Activated naive CD4-positive, alpha-beta T cell treated with anti-CD3 and anti-CD28 coated beads, Interleukin-2, amount 10 ng/mL, durations not matched to agents 7 days and 5 days (primary cell): Measurements from ENCODE around the gene SH3BP5.

Source experiments
- CTCF ChIA-PET: fragments of 350-600 bp; sonication (Branson Sonifier 250); formaldehyde crosslinking; loops from one replicate; lab custom pipeline; 2021; ENCODE audit warnings: antibody characterized with exemption; lab: Charles Lee
- DNase-seq: peaks from one replicate; pipeline ENCODE4 v3.0.0-alpha.2; 2020
- H3K27ac Mint-ChIP-seq: one replicate; pipeline ENCODE4 v1.8.0; 2021; ENCODE audit warnings: mild to moderate bottlenecking, moderate library complexity, mixed read lengths
- H3K27me3 Mint-ChIP-seq: one replicate; pipeline ENCODE4 v1.8.0; 2021; ENCODE audit warnings: mild to moderate bottlenecking, mixed read lengths
- H3K36me3 Mint-ChIP-seq: one replicate; pipeline ENCODE4 v1.8.0; 2021; ENCODE audit warnings: mixed read lengths
- H3K4me1 Mint-ChIP-seq: one replicate; pipeline ENCODE4 v1.8.0; 2021; ENCODE audit warnings: mixed read lengths
- H3K4me3 Mint-ChIP-seq: one replicate; pipeline ENCODE4 v1.8.0; 2021; ENCODE audit warnings: mild to moderate bottlenecking, moderate library complexity, mixed read lengths
- H3K9me3 Mint-ChIP-seq: one replicate; pipeline ENCODE4 v1.8.0; 2021; ENCODE audit warnings: mixed read lengths

The SH3BP5 gene

DNA sequence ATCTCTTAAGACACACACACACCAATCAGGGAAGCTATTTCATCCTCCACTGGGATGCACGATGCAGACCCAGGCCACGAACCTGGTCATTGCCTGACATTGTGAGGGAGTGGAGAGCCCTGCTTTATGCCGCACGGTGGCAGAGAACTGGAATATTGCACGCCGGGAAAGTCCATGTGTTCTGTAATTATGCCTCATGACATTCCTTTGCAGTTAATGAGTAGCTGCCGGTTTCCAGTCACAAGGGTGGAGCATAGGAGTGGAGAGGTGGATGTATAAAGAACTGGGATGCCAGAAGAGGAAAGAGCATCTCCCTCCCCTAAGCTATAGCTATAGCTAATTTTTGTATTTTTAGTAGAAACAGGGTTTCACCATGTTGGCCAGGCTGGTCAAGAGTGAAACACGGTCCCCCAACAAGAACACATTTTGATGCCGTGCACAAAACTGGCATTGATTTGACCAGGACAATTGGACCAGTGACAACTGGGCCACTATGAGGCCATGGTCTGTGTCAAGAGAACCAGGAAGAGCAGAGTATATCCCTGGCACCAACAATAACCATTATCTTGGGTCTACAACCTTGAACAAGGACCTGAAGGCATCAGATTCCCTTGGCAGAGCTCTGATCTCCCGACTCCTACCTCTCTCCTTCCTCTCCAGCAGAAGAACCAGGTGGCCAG lies 51.4 kb downstream of the SH3BP5 start:
- CTCF ChIA-PET: interaction anchor here (1.6 to 4.1 kb wide), 2 partner anchors 13 to 97 kb away, joined by 4 to 18 read pairs; no protein-coding TSS in a partner anchor
- Mint-ChIP-seq H3K4me1 (peaks cover 42% of the 10 kb centered on the region), H3K9me3 (no peaks in the 10 kb centered on the region), H3K27me3 (peaks cover 4% of the 10 kb centered on the region), H3K36me3 (peaks cover 29% of the 10 kb centered on the region), H3K27ac (no peak overlapping the region), H3K4me3 (no peak overlapping the region)
- no peak for DNase-seq

DNA sequence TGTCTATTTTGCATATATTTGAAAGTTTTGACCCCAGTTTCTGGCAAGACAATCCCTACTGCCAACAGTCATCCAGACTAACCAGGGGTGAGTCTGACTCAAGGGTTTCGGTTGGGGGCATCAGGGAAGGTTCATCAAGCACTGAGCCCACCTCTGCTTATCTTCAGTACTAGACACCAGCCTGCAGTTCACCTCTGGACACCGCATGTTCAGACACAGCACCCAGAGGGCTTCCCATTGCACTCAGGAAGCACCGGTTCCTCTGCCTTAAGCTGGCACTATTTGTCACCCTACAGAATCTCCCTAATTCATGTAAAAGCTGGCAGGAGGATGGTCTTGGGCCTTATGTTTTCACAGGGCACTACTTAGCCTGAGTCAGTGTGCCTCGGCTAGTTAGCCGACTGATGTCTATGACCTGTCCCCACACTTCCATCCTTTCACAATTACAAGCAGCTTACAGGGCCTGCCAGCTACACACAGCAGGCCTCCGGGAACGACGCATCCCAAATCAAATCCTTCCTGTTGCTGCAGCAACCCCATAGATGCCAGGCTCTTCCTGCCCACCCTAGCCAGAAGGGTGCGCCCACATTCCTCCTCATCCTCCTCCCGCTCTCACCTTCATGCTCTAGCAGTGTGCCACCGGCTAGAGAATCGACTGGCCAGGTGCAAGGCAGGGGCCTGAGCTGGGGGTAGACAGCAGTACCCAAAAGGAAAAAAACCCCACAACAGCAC lies 52.5 kb downstream of the SH3BP5 start:
- H3K27me3 Mint-ChIP-seq: peaks cover 4% of the 10 kb centered on the region
- H3K36me3 Mint-ChIP-seq: peaks cover 28% of the 10 kb centered on the region
- peaks cover 52% of the 10 kb centered on the region for H3K4me1 Mint-ChIP-seq
- H3K9me3 Mint-ChIP-seq: no peaks in the 10 kb centered on the region
- no peak overlapping the region for H3K27ac Mint-ChIP-seq
- no peak overlapping the region for H3K4me3 Mint-ChIP-seq
- CTCF ChIA-PET: interaction anchor here (1.0 to 4.1 kb wide), 3 partner anchors 12 to 98 kb away, joined by 3 to 18 read pairs (median 4); partner anchors contain the start of gene SH3BP5
- DNase-seq: no peak

DNA sequence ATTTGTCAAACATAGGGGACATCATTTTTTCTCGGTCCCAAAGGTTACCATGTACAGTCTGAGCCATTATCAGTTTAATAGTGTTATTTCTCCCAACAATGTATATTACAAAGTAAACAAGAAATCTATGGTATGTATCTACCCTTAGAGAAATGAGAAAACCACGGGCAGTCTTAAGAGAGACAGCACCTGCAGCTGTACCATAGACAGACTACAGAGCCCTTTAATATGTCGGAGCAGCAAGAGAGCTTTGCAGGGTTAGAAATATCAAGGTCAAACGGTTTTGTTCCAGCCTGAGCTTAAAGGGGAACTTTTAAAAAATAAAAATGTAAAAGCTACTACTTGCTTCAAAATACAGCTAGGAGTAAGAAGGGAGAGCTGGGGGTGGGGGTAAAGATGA lies 53.2 kb downstream of the SH3BP5 start:
- H3K4me1 Mint-ChIP-seq: peaks cover 54% of the 10 kb centered on the region
- no peak for DNase-seq
- H3K4me3 Mint-ChIP-seq: no peak overlapping the region
- H3K27ac Mint-ChIP-seq: no peak overlapping the region
- CTCF ChIA-PET: interaction anchor here (0.6 to 4.1 kb wide), 3 partner anchors 11 to 98 kb away, joined by 4 to 18 read pairs (median 4); no protein-coding TSS in a partner anchor
- H3K36me3 Mint-ChIP-seq: peaks cover 28% of the 10 kb centered on the region
- H3K27me3 Mint-ChIP-seq: peaks cover 4% of the 10 kb centered on the region
- no peaks in the 10 kb centered on the region for H3K9me3 Mint-ChIP-seq

DNA sequence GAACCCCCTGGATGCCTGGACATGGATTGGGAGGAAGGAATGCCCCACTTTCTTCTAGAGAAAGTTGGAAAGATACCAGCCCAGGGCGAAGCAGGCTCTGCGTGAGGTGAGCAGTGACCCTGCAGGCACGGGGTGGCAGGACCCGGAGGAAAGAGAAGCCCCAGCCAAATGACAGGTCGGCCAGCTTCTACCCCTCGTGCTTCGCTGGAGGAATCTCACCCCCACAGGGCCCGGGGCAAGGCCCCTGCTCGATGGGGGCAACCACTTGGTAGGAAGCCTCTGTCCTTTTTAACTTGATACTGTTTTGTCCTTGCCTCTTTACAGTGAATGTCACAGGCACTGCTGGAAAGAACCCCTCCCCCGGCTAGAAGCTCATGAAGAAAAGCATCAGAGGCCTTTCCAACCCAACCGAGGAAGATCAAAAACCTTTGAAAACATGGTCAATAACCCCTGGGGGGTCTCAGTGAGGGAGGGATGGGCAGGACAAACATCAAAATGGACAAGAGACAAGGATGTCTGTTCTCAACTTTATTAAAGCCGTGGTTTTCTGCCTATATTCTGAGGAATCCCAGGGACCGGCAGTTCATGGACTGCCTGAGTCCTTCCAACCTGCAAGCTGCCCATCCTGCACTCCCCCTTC lies 54.4 kb downstream of the SH3BP5 start:
- peaks cover 28% of the 10 kb centered on the region for H3K36me3 Mint-ChIP-seq
- no peak overlapping the region for H3K27ac Mint-ChIP-seq

DNA sequence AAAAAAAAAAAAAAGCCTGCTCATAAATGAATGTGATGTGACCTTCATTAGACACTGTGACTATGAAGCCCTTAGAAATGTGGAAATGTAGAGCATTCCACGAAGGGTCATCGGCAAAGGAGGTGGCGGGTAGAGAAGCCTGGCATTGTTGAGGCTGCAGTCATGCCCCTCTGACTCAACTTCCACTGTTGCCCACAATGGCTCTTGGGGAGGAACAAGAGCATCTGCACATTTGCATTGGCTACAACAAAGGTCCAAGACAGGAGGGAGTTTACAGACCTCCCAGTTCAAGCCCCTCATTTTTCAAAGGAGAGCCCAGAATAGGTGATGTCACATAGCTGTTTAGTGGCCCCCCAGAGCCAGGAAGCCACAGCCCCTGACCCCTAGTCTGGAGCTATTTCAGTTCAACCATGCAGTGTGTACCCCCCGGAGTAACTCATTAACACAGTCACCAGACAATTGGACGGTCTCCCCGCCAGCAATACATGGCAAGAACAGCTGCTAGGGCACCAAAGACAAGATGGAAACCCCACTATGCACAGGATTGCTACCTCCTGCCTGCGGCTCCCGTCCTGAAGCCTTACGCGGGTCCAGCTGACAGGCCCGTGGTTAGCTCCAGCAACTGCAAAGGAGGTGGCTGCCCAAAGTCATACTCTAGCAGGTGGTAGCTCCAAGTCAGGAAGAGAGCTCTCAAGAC lies 56.2 kb downstream of the SH3BP5 start:
- DNase-seq: no peak
- Mint-ChIP-seq H3K27me3 (no peaks in the 10 kb centered on the region), H3K36me3 (peaks cover 25% of the 10 kb centered on the region), H3K4me3 (no peak overlapping the region), H3K9me3 (no peaks in the 10 kb centered on the region), H3K4me1 (peaks cover 75% of the 10 kb centered on the region), H3K27ac (peak overlapping the region; percentile 28)
- CTCF ChIA-PET: interaction anchor here (0.7 to 2.3 kb wide), 4 partner anchors 8 to 56 kb away, joined by 3 to 7 read pairs (median 4); partner anchors contain the start of gene SH3BP5

More for the DNA sequence above, 54.4 kb downstream of the SH3BP5 start:
- no peak for DNase-seq
- CTCF ChIA-PET: interaction anchor here (0.9 to 1.4 kb wide), 2 partner anchors 10 to 51 kb away, joined by 3 to 4 read pairs; no protein-coding TSS in a partner anchor
- peaks cover 59% of the 10 kb centered on the region for H3K4me1 Mint-ChIP-seq
- no peaks in the 10 kb centered on the region for H3K9me3 Mint-ChIP-seq
- H3K4me3 Mint-ChIP-seq: no peak overlapping the region
- peaks cover 4% of the 10 kb centered on the region for H3K27me3 Mint-ChIP-seq

DNA sequence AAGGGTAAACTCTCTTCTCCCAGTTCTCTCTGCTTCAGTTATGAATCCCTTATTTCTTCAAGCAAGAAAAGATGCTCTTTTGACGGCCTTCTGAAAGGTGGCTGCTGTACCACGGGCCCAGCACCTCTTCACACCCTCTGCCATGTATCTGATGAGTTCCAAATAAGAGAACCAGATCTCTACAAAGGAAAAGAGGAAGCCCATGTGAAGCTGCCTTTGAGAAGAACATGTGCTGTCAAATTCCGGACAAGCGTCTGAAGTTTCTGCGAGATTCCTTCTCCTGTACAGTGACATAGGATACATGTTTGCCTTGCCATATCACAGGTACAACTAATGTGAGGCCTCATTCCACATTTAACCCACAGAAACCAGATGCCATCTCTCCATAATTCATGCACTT lies 59.2 kb downstream of the SH3BP5 start:
- peak overlapping the region; percentile 29 for H3K27ac Mint-ChIP-seq
- CTCF ChIA-PET: interaction anchor here (1.7 to 10.8 kb wide), 2 partner anchors 26 to 59 kb away, joined by 4 to 182 read pairs; partner anchors contain the start of gene SH3BP5

DNA sequence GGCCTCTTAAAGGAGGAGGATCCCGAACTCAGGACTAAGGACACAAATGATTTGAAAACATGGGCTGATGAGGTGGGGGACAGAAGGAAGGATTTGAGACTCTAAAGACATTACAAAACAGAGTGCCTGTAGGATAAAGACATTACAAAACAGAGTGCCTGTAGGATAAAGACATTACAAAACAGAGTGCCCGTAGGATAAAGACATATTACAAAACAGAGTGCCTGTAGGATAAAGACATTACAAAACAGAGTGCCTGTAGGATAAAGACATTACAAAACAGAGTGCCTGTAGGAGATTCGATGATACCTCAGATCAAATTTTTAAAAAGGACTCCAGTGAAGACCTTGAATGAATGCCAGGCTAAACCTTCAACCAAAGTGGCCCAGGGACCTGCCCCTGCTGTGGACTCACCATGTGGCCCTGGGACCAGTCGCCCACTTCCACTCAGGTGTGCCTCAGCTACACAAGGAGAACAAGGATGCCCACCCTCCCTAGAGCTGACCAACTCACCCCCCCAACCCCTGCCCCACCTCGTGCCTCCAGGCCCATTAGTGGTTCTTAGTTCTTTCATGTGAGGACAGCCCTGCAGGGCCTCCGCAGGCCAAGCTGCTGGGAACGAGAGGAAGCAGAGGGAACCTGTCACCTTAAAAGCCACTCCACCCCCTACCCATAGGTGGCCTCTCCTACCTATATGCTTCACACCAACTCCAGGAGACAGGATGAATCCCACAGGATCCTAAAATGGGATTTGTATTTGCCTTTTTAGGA lies 59.8 kb downstream of the SH3BP5 start:
- CTCF ChIA-PET: interaction anchor here (1.7 to 10.8 kb wide), 2 partner anchors 27 to 59 kb away, joined by 4 to 182 read pairs; partner anchors contain the start of gene SH3BP5
- Mint-ChIP-seq H3K9me3 (no peaks in the 10 kb centered on the region), H3K27me3 (no peaks in the 10 kb centered on the region), H3K4me3 (no peak overlapping the region), H3K4me1 (peaks cover 84% of the 10 kb centered on the region), H3K36me3 (peaks cover 45% of the 10 kb centered on the region), H3K27ac (peak overlapping the region; percentile 87)
- peak; percentile 27 for DNase-seq

More for the DNA sequence above, 59.2 kb downstream of the SH3BP5 start:
- no peak for DNase-seq
- no peaks in the 10 kb centered on the region for H3K27me3 Mint-ChIP-seq
- H3K9me3 Mint-ChIP-seq: no peaks in the 10 kb centered on the region
- H3K4me1 Mint-ChIP-seq: peaks cover 80% of the 10 kb centered on the region
- peaks cover 45% of the 10 kb centered on the region for H3K36me3 Mint-ChIP-seq
- H3K4me3 Mint-ChIP-seq: no peak overlapping the region

DNA sequence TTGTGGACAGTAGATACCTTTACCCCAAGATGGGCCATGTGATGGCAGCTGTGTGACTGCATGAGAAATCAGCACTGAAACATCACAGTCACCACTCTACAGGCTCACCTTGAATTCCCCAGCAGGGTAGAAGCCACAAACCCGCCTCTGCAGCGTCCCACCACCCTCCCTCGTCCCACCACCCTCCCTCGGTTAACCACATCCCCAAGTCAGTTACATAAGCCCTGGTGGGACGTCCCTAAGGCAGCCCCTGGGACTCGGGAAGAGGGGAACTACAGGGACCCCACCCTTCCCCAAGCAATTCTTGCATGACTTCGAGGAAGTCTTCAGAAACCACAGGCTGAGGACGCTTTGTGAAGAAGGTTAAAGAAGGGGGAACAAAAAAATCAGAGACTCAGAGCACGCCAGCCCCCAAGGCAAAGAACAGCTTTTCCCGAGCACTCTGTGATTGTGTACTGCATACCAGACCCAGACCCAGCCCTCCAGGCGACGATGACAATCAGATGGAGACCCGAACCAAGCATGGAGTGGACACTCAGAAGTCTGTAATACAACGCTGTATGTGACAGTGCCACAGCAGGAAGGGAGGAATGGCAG lies 60.5 kb downstream of the SH3BP5 start:
- Mint-ChIP-seq H3K4me3 (peak overlapping the region; percentile 63), H3K27ac (peak overlapping the region; percentile 87), H3K27me3 (no peaks in the 10 kb centered on the region), H3K4me1 (peaks cover 83% of the 10 kb centered on the region), H3K36me3 (peaks cover 45% of the 10 kb centered on the region), H3K9me3 (no peaks in the 10 kb centered on the region)
- peak; percentile 90 for DNase-seq
- CTCF ChIA-PET: interaction anchor here (0.9 to 10.8 kb wide), 5 partner anchors 19 to 133 kb away, joined by 3 to 182 read pairs (median 3); partner anchors contain the start of gene SH3BP5

DNA sequence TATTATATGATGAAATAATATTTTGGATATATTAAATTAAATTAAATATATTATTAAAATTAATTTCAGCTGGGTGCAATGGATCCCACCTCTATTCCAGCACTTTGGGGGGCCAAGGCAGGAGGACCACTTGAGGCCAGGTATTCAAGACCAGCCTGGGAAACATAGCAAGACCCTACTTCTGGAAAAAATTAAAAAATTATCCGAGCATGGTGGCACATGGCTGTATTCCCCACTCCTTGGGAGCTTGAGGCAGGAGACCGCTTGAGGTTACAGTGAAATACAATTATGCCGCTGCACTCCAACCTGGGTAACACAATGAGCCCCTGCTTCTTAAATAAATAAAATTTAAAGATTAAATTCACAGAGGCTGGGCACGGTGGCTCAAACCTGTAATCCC lies 61.4 kb downstream of the SH3BP5 start:
- no peak for DNase-seq
- Mint-ChIP-seq H3K4me1 (peaks cover 83% of the 10 kb centered on the region), H3K4me3 (no peak overlapping the region), H3K36me3 (peaks cover 43% of the 10 kb centered on the region), H3K27ac (peak overlapping the region; percentile 87), H3K27me3 (no peaks in the 10 kb centered on the region), H3K9me3 (no peaks in the 10 kb centered on the region)
- CTCF ChIA-PET: interaction anchor here (0.9 to 10.8 kb wide), 5 partner anchors 20 to 134 kb away, joined by 3 to 182 read pairs (median 3); partner anchors contain the start of gene SH3BP5

DNA sequence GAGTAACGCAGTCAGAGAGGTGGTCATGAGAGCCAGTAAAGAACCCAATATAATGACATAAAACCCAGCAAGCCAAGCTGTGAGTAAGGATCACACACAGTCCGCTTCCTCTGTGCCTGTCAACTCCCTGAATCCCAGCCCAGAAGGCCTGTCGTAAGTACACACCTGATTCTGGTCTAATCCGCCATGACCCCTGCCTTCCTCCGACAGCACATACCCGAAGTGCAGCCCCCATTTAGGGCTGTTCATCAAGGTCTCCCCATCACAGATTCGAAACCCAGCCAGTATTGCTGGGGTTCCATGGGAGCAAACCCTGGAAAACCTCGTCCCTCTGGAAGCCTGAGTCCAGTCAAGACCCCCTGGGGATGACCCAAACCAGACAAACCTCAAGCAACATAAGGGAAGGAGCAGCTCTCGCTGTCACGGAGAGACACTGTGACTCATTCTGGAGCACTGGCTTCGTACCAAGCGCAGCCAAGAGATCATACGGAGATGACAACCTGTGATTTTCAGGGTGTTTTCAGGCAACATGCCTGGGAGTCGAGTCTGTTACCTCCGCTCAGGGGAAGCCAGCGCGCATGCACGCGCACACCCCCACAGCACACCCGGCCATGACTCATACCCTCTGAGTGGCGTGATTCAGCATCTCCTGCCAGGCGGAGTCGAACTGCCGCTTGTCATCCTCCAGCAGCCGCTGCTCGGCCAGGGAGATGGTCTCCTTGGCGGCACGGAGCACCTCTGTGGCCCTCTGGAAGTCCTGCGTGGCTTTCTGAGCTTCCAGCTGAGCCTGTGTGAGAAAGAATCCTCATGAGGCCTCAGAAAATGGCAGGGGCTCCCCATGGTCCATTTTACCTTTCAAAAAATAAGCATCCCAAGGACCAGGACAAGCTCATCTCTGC lies 63.0 kb downstream of the SH3BP5 start:
- CTCF ChIA-PET: interaction anchor here (0.9 to 10.8 kb wide), 26 partner anchors 8 to 289 kb away, joined by 3 to 182 read pairs (median 8); partner anchors contain the start of genes CAPN7, COLQ and SH3BP5
- DNase-seq: peak; percentile 82
- Mint-ChIP-seq H3K4me1 (peaks cover 79% of the 10 kb centered on the region), H3K9me3 (no peaks in the 10 kb centered on the region), H3K4me3 (peak overlapping the region; percentile 28), H3K27me3 (no peaks in the 10 kb centered on the region), H3K36me3 (peaks cover 39% of the 10 kb centered on the region), H3K27ac (peak overlapping the region; percentile 46)

DNA sequence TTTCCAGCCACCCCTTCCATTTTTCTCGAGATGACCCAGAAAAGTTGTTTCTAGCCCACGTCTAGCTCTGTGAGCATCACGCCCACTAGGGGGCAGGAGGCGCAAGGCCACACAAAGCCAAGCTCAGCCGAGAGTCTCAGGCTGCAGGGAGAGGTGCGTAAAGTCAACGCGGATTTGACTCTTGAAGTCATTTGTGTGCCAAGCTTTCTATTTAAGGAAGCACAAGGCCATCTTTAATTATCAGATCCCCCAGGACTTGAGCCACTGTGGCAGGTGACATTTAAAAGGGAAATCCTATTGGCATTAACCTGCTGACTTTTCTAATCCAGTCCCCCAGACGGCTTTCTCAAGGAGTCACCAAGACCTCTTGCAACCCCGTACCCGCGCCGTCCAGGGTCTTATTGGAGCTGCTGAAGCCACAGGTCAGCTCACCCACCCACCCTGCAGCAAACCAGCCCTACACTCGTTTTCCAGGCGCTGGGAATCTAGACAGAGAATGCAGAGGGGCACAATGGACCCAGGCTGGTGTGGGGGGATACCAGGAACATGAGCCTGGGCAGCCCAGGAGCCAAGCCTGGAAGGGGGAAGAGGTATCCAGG lies 64.3 kb downstream of the SH3BP5 start:
- Mint-ChIP-seq H3K4me1 (peaks cover 67% of the 10 kb centered on the region), H3K9me3 (no peaks in the 10 kb centered on the region), H3K4me3 (no peak overlapping the region), H3K36me3 (peaks cover 33% of the 10 kb centered on the region), H3K27me3 (no peaks in the 10 kb centered on the region), H3K27ac (no peak overlapping the region)
- CTCF ChIA-PET: interaction anchor here (0.6 to 10.8 kb wide), 47 partner anchors 8 to 292 kb away, joined by 3 to 182 read pairs (median 5); partner anchors contain the start of genes CAPN7, COLQ and SH3BP5
- peak; percentile 90 for DNase-seq
